ENCODE data around the gene PPP1R1A.
A peak's percentile ranks its signal among the peaks of the same experiment; 100 is the strongest.

DNA sequence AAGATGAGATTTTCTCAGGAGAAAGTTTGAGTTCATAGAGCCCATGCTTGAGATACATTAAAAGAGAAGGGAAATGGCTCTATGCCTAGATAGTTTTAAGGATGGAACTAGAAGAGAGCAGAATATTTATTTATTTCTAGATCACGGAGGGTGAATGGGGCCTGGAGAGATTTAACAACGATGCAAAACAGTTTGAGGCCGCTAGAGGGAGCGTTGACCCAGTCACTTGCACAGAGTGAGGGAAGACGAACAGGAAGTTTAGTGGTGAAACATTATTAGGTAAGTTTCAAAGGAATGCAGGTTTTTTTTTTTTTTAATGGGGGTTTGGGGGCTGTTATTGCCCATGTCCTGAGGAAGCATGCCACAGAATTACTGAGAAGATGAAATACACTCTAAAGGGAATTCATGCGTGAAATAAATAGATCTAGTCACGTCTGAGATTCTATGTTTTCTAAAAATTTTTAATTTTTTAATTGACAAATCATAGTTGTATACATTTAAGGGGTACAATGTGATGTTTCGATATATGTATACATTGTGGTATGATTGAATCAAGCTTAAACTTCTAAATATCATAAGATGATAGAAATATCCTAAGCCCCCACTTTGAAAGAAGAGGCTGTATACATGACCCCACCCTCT, 14.8 kb upstream of the PPP1R1A start:
- TF ChIP-seq CTCF (conservative IDR thresholded peaks at IDR 0.05; ENCODE audit: low read depth, low read length): peak; percentile 84
- no peak for TF ChIP-seq EZH2 (IDR thresholded peaks at IDR 0.05; ENCODE audit: low read length, unreplicated experiment)
